ENCODE results near the gene CD209. TPM values are rescaled to one million over a fixed set of nuclear protein-coding genes. Genes with fewer than 3 reads are reported as not detected.
A peak's percentile ranks its signal among the peaks of the same experiment; 100 is the strongest.

Gene CD209
- total and polyA plus RNA-seq, 5 experiments from 2014 or later, result 0.11 to 0.26 TPM; not detected in 3

DNA sequence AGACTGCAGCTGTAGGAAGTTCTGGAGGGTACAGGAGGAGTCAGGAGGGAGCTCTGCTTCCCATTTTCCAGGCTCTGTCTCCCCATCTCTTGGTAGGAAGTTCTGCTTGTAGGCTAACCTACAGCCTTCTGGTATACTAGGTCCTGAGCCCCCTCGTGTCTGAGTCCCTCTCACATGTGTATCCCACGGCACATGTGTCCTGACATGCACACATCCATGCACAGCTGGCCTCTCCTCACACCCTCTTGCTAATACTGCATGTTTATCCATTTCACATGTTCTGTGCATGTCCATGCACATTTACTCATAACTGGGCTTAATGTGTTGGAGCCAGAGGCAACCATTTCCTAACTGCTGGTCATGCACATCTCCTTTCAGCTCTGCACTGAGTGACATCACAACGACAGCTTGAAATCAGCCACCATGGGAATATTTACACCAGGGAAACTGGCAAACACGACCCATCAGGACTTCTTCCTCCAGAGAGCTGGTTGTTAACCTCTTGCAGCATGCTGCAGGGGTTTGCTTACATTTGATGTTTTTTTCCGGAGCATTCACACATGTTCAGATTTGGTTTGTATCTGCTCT, 3.0 kb downstream of the CD209 start:
- Mint-ChIP-seq H3K4me3 (no peak overlapping the region), H3K9me3 (peaks cover 0 to 5% (median 0%) of the 10 kb centered on the region in 9 donors), H3K36me3 (no peaks in the 10 kb centered on the region), H3K4me1 (peaks cover 0 to 30% (median 6%) of the 10 kb centered on the region in 4 donors), H3K27me3 (peaks cover 0 to 13% (median 3%) of the 10 kb centered on the region in 5 donors), H3K27ac (peak overlapping the region in 2 of 10 donors; percentile 45 to 62)
- no peak for ATAC-seq
- POLR2A ChIA-PET, result interaction anchor here (1.2 kb wide), 1 partner anchor 58 kb away, joined by 3 read pairs; no protein-coding TSS in a partner anchor
- DNase-seq, result no peak

DNA sequence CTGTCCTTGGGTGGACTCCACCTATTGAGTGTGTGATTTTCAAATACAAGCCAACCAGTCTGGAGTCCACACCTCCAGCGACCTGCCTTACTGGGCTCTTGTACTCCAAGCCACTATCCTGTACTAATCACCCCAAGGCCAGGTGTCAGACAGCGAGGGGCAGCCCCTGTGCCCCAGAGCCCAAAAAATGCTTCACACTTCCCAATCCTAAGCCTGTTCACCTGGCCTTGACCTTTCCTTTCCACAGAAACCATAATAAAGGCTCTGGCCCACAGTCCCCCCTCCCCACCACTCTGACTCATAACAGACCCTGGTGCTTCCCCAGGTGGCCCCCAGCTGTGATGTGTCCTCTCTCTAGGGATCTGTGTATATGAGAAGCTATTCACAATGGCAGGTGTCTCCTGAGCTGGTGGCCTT, 3.9 kb downstream of the CD209 start:
- Mint-ChIP-seq H3K9me3 (peaks cover 0 to 5% (median 0%) of the 10 kb centered on the region in 9 donors), H3K4me1 (peaks cover 0 to 27% (median 8%) of the 10 kb centered on the region in 4 donors), H3K4me3 (peak overlapping the region in 1 of 10 donors; percentile 51), H3K27me3 (peaks cover 0 to 13% (median 3%) of the 10 kb centered on the region in 5 donors), H3K27ac (peak overlapping the region in 1 of 10 donors; percentile 65), H3K36me3 (no peaks in the 10 kb centered on the region)
- POLR2A ChIA-PET, result interaction anchor here (1.2 kb wide), 1 partner anchor 57 kb away, joined by 3 read pairs; no protein-coding TSS in a partner anchor
- DNase-seq (no peak), ATAC-seq (peak in 1 of 2 donors; percentile 11)

- peaks cover 0 to 2% (median 0%) of the 10 kb centered on the region in 9 donors for H3K9me3 Mint-ChIP-seq
- no peak for ATAC-seq
- no peak overlapping the region for H3K4me3 Mint-ChIP-seq
- peaks cover 0 to 10% (median 2%) of the 10 kb centered on the region in 5 donors for H3K27me3 Mint-ChIP-seq
- DNase-seq, result no peak
- H3K27ac Mint-ChIP-seq, result no peak overlapping the region
- H3K4me1 Mint-ChIP-seq, result peaks cover 0 to 27% (median 7%) of the 10 kb centered on the region in 4 donors
- H3K36me3 Mint-ChIP-seq, result no peaks in the 10 kb centered on the region
- POLR2A ChIA-PET, result no interaction called here
These were observed 4.3 kb downstream of the CD209 start for GRCh38 chr19:7742991-7743390.

DNA sequence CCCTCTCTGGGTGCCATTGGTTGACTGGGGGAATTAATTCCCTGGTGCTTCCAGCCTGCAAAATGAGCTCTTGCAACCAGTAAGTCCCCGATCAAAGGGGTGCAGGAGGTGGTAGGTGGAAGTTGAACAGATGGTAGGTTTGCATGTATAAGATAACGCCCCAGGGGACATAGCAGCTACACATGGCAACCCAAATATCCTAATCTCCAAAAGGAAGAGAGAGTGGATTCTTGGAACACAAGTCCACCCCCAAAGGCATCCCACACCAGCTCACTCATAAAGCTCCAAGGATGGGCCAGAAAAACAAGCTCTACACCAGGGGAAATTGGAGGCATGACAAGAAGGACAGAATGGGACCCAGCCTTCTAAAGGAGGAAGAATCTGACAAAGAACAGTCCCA, 4.8 kb downstream of the CD209 start:
- H3K36me3 Mint-ChIP-seq, result no peaks in the 10 kb centered on the region
- DNase-seq, result no peak
- ATAC-seq, result no peak
- peaks cover 0 to 10% (median 2%) of the 10 kb centered on the region in 5 donors for H3K27me3 Mint-ChIP-seq
- no peak overlapping the region for H3K4me3 Mint-ChIP-seq
- peaks cover 0 to 25% (median 5%) of the 10 kb centered on the region in 4 donors for H3K4me1 Mint-ChIP-seq
- no peak overlapping the region for H3K27ac Mint-ChIP-seq
- no peaks in the 10 kb centered on the region for H3K9me3 Mint-ChIP-seq
- POLR2A ChIA-PET, result no interaction called here

GRCh38 chr19:7740682-7741054, 6.7 kb downstream of the CD209 start:
- Mint-ChIP-seq H3K27ac (peak overlapping the region in 1 of 10 donors; percentile 39), H3K27me3 (peaks cover 0 to 7% (median 2%) of the 10 kb centered on the region in 5 donors), H3K9me3 (no peaks in the 10 kb centered on the region), H3K36me3 (no peaks in the 10 kb centered on the region), H3K4me1 (peaks cover 0 to 25% (median 6%) of the 10 kb centered on the region in 4 donors), H3K4me3 (no peak overlapping the region)
- ATAC-seq (no peak), DNase-seq (no peak)
- POLR2A ChIA-PET, result no interaction called here

DNA sequence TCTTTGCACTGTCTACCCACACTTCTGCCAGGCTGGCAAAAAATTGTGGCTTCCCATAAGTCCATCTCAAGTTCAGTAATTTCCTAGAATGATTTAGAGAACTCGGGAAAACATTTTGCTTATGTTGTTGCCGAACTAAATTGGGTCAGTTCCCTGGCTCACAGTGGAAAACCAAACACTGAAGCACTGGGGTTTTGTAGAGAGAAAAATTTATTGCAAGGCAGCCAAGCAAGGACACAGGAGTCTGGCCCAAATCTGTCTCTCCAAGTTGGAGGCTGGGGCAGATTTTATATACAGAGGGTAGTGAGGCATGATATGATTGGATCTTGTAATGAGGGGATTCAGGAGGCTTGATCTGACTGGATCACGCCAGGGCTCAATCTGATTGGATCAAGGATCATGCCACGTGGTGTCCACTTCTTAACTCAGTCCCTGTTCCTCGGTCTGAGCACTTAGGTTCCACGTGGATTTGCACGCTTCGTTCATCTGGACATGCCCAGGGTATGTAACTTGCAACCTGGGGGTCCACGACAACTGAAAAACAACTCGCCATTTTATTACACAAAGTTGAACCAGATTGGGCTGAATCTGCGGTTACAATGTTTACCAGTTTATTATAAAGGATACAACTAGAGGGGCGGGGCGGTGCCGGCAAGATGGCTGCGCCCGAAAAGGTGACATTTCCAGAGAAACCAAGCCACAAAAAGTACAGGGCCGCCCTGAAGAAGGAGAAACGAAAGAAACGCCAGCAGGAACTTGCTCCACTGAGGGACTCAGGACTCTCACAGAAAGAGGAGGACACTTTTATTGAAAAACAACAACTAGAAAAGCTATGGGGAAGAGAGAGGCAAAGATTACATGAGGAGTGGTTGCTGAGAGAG, 7.3 kb downstream of the CD209 start:
- H3K4me1 Mint-ChIP-seq, result peaks cover 0 to 25% (median 6%) of the 10 kb centered on the region in 4 donors
- H3K9me3 Mint-ChIP-seq, result no peaks in the 10 kb centered on the region

GRCh38 chr19:7739211-7739755, 8.1 kb downstream of the CD209 start:
- DNase-seq, result no peak
- ATAC-seq, result no peak
- Mint-ChIP-seq H3K4me1 (peaks cover 0 to 22% (median 6%) of the 10 kb centered on the region in 4 donors), H3K4me3 (no peak overlapping the region), H3K27ac (no peak overlapping the region), H3K9me3 (no peaks in the 10 kb centered on the region), H3K27me3 (peaks cover 0 to 7% (median 2%) of the 10 kb centered on the region in 5 donors), H3K36me3 (no peaks in the 10 kb centered on the region)
- POLR2A ChIA-PET, result no interaction called here

More for the DNA sequence above, 7.3 kb downstream of the CD209 start:
- Mint-ChIP-seq H3K27ac (peak overlapping the region in 1 of 10 donors; percentile 39), H3K27me3 (peaks cover 0 to 7% (median 2%) of the 10 kb centered on the region in 5 donors), H3K36me3 (no peaks in the 10 kb centered on the region), H3K4me3 (no peak overlapping the region)
- ATAC-seq (no peak), DNase-seq (no peak)
- POLR2A ChIA-PET, result no interaction called here

GRCh38 chr19:7738023-7738422, 9.3 kb downstream of the CD209 start:
- Mint-ChIP-seq H3K4me3 (no peak overlapping the region), H3K27ac (no peak overlapping the region), H3K27me3 (peaks cover 0 to 7% (median 2%) of the 10 kb centered on the region in 5 donors), H3K36me3 (no peaks in the 10 kb centered on the region), H3K4me1 (peaks cover 0 to 16% (median 6%) of the 10 kb centered on the region in 4 donors), H3K9me3 (no peaks in the 10 kb centered on the region)
- DNase-seq (no peak), ATAC-seq (no peak)
- POLR2A ChIA-PET, result no interaction called here

- no peaks in the 10 kb centered on the region for H3K9me3 Mint-ChIP-seq
- POLR2A ChIA-PET, result interaction anchor here (0.7 kb wide), 1 partner anchor 17 kb away, joined by 5 read pairs; no protein-coding TSS in a partner anchor
- H3K27me3 Mint-ChIP-seq, result peaks cover under 1 to 7% (median 2%) of the 10 kb centered on the region in 5 donors
- ATAC-seq (no peak), DNase-seq (no peak)
- no peaks in the 10 kb centered on the region for H3K36me3 Mint-ChIP-seq
- peaks cover 0 to 11% (median 6%) of the 10 kb centered on the region in 4 donors for H3K4me1 Mint-ChIP-seq
- no peak overlapping the region for H3K4me3 Mint-ChIP-seq
- H3K27ac Mint-ChIP-seq, result no peak overlapping the region
These were observed 10.1 kb downstream of the CD209 start for GRCh38 chr19:7737215-7737614.

GRCh38 chr19:7736148-7736547, 11.2 kb downstream of the CD209 start:
- H3K4me3 Mint-ChIP-seq, result no peak overlapping the region
- peak overlapping the region in 1 of 10 donors; percentile 33 for H3K27ac Mint-ChIP-seq
- H3K4me1 Mint-ChIP-seq, result peaks cover 0 to 13% (median 6%) of the 10 kb centered on the region in 4 donors
- no peaks in the 10 kb centered on the region for H3K9me3 Mint-ChIP-seq
- ATAC-seq (no peak), DNase-seq (no peak)
- H3K36me3 Mint-ChIP-seq, result no peaks in the 10 kb centered on the region
- POLR2A ChIA-PET, result no interaction called here
- H3K27me3 Mint-ChIP-seq, result peaks cover 4 to 9% (median 8%) of the 10 kb centered on the region in 5 donors

- DNase-seq, result no peak
- Mint-ChIP-seq H3K4me1 (peaks cover 2 to 20% (median 14%) of the 10 kb centered on the region in 4 donors), H3K27ac (no peak overlapping the region), H3K27me3 (peaks cover 6 to 20% (median 13%) of the 10 kb centered on the region in 5 donors), H3K4me3 (no peak overlapping the region), H3K36me3 (no peaks in the 10 kb centered on the region), H3K9me3 (no peaks in the 10 kb centered on the region)
- POLR2A ChIA-PET, result interaction anchor here (0.7 kb wide), 1 partner anchor 64 kb away, joined by 3 read pairs; no protein-coding TSS in a partner anchor
- ATAC-seq, result no peak
These were observed 12.8 kb downstream of the CD209 start for GRCh38 chr19:7734220-7735203.

DNA sequence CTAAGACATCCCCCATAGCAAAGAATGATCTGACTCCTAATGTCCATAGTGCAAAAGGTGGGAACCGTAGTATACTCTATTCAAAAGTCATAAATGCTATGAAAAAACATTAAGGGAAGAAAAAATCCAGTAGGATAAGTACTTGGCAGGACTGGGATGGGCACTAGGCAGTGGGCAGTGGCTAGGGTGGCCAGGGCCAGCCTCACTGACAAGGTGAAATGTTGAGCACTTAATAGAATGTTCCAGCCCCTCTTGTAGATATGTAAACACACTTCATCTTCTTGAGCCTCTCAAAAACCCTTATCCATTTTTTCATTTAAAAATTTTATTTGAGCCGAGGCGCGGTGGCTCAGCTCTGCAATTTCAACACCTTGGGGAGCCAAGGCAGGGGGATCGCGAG, 14.0 kb downstream of the CD209 start:
- Mint-ChIP-seq H3K4me1 (peaks cover 4 to 30% (median 21%) of the 10 kb centered on the region in 4 donors), H3K27ac (no peak overlapping the region), H3K27me3 (peaks cover 13 to 31% (median 25%) of the 10 kb centered on the region in 5 donors), H3K4me3 (no peak overlapping the region), H3K36me3 (peaks cover 0 to under 1% (median 0%) of the 10 kb centered on the region in 3 donors), H3K9me3 (no peaks in the 10 kb centered on the region)
- ATAC-seq (no peak), DNase-seq (no peak)
- POLR2A ChIA-PET, result no interaction called here

Data from naive thymus-derived CD8-positive, alpha-beta T cell (primary cell).